Measurements from ENCODE around the gene CTIF. TPM values are rescaled to one million over a fixed set of nuclear protein-coding genes. Genes with fewer than 3 reads are reported as not detected.

CTIF gene
- total RNA-seq, 1 donor from 2014 or later, result 67.9 TPM

DNA sequence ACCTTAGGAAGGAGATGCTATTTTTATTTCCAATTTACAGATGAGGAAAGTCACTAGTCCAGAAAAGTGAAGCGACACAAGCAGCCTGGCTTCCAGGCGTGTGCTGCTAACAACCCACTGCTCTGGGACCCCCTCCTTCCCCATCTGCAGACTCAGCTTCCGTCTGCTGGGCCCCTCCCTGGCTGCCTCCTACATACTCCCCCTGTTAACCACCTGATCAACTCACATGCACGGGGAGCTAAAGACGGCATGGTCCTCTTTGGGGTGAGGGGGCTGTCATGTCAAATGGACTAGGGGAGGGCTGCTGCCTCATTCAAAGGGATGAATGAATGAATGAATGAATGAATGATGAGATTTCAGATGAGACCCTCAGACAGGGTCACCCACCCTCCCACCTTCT, 184.2 kb downstream of the CTIF start:
- peaks cover 27% of the 10 kb centered on the region for H3K27me3 Mint-ChIP-seq (ENCODE audit: low read depth)
- TF ChIP-seq, protein P1, sequence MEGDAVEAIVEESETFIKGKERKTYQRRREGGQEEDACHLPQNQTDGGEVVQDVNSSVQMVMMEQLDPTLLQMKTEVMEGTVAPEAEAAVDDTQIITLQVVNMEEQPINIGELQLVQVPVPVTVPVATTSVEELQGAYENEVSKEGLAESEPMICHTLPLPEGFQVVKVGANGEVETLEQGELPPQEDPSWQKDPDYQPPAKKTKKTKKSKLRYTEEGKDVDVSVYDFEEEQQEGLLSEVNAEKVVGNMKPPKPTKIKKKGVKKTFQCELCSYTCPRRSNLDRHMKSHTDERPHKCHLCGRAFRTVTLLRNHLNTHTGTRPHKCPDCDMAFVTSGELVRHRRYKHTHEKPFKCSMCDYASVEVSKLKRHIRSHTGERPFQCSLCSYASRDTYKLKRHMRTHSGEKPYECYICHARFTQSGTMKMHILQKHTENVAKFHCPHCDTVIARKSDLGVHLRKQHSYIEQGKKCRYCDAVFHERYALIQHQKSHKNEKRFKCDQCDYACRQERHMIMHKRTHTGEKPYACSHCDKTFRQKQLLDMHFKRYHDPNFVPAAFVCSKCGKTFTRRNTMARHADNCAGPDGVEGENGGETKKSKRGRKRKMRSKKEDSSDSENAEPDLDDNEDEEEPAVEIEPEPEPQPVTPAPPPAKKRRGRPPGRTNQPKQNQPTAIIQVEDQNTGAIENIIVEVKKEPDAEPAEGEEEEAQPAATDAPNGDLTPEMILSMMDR (IDR thresholded peaks at IDR 0.05; ENCODE audit: unreplicated experiment), result no peak
- DNase-seq (ENCODE audit: low spot score in 2 of 2, unreplicated experiment in 2 of 2), result no peak
- H3K4me1 Mint-ChIP-seq, result peaks cover 27% of the 10 kb centered on the region
- no peak overlapping the region for H3K4me3 Mint-ChIP-seq
- peaks cover 24% of the 10 kb centered on the region for H3K9me3 Mint-ChIP-seq
- H3K27ac Mint-ChIP-seq, result no peak overlapping the region
- H3K36me3 Mint-ChIP-seq, result peaks cover 28% of the 10 kb centered on the region

DNA sequence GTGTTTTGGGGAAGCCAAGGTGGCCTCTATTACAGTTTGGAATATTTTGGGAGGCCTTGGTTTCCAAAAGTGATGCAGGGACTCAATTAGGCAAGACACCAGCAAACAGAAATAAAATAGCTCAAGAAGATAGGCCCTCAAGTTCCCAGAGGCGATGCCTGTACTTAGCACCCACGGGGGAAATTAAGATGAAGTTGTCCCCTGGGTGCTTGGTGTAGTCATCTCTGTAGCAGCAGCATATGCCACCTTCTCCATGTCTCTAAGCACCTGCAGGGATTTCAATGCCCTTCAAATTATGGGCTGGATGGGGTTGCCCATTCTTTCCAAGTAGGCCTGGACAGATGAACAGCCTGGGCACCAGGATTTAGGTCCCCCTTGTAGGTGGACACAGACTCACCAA, 185.0 kb downstream of the CTIF start:
- H3K4me1 Mint-ChIP-seq, result peaks cover 27% of the 10 kb centered on the region

DNA sequence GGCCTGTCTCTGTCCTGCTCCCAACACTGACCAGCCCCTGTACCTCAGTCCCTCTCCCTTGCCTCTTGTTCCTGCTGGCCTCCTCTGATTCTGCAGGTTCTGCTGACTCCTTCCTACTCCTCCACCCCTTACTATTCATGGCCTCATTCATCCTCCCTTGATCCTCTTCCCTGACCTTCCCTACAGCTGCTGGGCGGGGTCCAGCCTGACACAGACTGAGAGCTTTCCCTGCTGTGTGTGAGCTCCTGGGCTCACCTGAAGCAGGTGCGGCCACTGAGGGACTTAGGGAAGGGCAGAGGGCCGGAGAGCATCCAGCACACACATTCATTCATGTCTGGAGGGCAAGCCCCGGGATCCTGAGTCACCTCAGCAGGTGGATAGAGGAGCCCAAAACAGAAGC, 185.6 kb downstream of the CTIF start:
- peaks cover 23% of the 10 kb centered on the region for H3K27me3 Mint-ChIP-seq (ENCODE audit: low read depth)

More for the DNA sequence above, 185.0 kb downstream of the CTIF start:
- no peak for DNase-seq (ENCODE audit: low spot score in 2 of 2, unreplicated experiment in 2 of 2)
- peaks cover 24% of the 10 kb centered on the region for H3K9me3 Mint-ChIP-seq
- no peak overlapping the region for H3K4me3 Mint-ChIP-seq
- no peak overlapping the region for H3K27ac Mint-ChIP-seq
- TF ChIP-seq, protein P1 (IDR thresholded peaks at IDR 0.05; ENCODE audit: unreplicated experiment), result no peak
- peaks cover 23% of the 10 kb centered on the region for H3K36me3 Mint-ChIP-seq
- peaks cover 24% of the 10 kb centered on the region for H3K27me3 Mint-ChIP-seq (ENCODE audit: low read depth)

DNA sequence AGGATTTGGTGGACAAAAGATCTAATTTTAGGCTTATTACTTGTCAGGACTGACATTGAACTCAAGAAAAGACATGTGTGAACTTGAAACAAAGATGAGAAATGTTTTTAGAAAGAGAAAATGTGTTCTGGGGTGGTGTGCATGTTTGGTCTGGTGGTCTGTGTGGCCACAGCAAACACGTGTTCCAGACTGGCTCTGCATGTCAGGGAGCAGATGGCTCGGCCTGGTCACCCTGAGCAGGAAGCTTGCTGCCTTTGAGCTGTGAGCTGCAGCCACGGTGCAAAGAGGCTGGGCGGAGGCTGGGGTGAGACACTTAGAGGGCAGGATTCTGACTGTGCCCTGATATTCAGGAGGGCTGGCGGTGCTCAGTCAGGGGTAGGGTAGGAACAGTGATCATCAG, 186.1 kb downstream of the CTIF start:
- peaks cover 18% of the 10 kb centered on the region for H3K4me1 Mint-ChIP-seq
- no peak overlapping the region for H3K4me3 Mint-ChIP-seq
- peaks cover 25% of the 10 kb centered on the region for H3K27me3 Mint-ChIP-seq (ENCODE audit: low read depth)
- DNase-seq (ENCODE audit: low spot score in 2 of 2, unreplicated experiment in 2 of 2), result no peak
- TF ChIP-seq, protein P1 (IDR thresholded peaks at IDR 0.05; ENCODE audit: unreplicated experiment), result no peak
- H3K27ac Mint-ChIP-seq, result no peak overlapping the region
- H3K36me3 Mint-ChIP-seq, result peaks cover 15% of the 10 kb centered on the region
- peaks cover 24% of the 10 kb centered on the region for H3K9me3 Mint-ChIP-seq

More for the DNA sequence above, 185.6 kb downstream of the CTIF start:
- Mint-ChIP-seq H3K4me1 (peaks cover 23% of the 10 kb centered on the region), H3K36me3 (peaks cover 17% of the 10 kb centered on the region), H3K27ac (no peak overlapping the region), H3K4me3 (no peak overlapping the region), H3K9me3 (peaks cover 24% of the 10 kb centered on the region)
- TF ChIP-seq, protein P1 (IDR thresholded peaks at IDR 0.05; ENCODE audit: unreplicated experiment), result no peak
- no peak for DNase-seq (ENCODE audit: low spot score in 2 of 2, unreplicated experiment in 2 of 2)

DNA sequence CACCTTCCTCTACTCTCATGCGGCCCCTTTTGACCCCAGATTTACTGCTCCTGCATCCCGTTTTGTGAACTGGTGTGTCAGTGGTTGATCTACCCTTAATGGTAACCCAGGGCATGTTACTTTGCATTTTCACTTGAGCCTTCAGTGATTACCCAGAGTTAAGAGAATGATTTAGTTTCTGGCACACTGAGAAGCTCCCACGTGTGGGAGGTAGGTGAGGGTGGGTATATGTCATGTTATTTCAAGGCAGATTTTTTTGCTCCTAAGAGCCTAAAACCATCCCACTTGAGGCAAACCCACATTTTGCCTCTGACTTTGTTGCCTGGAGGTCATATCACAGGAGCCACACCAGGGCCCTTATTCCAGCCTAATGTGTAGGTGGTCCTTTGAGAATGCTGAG, 186.7 kb downstream of the CTIF start:
- no peak overlapping the region for H3K4me3 Mint-ChIP-seq
- TF ChIP-seq, protein P1 (IDR thresholded peaks at IDR 0.05; ENCODE audit: unreplicated experiment), result no peak
- H3K9me3 Mint-ChIP-seq, result peaks cover 24% of the 10 kb centered on the region
- no peak overlapping the region for H3K27ac Mint-ChIP-seq
- H3K4me1 Mint-ChIP-seq, result peaks cover 12% of the 10 kb centered on the region
- H3K27me3 Mint-ChIP-seq (ENCODE audit: low read depth), result peaks cover 25% of the 10 kb centered on the region
- DNase-seq (ENCODE audit: low spot score in 2 of 2, unreplicated experiment in 2 of 2), result no peak
- peaks cover 15% of the 10 kb centered on the region for H3K36me3 Mint-ChIP-seq

DNA sequence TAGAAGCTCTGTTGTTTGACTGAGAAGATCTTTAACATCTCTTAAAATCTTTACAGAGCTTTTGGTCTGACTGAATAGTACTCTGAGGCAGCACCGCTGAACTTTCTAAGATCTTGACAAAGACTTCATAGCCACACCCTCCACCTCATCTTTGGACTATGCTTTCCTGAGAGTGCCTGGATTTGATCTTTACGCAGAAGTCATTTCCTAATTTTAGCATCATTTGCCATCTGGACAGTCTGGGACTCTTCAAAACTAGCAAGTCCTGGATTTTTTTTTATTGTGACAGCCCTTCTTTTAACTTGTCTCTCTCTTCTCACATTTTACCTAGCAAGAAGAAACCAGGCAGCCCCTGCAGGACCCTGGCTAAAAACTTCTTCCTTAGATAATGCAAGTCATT, 188.8 kb downstream of the CTIF start:
- H3K36me3 Mint-ChIP-seq, result peaks cover 15% of the 10 kb centered on the region
- peaks cover 24% of the 10 kb centered on the region for H3K9me3 Mint-ChIP-seq
- TF ChIP-seq, protein P1 (IDR thresholded peaks at IDR 0.05; ENCODE audit: unreplicated experiment), result no peak
- DNase-seq (ENCODE audit: low spot score in 2 of 2, unreplicated experiment in 2 of 2), result no peak
- H3K4me1 Mint-ChIP-seq, result peaks cover 2% of the 10 kb centered on the region
- H3K4me3 Mint-ChIP-seq, result no peak overlapping the region
- no peak overlapping the region for H3K27ac Mint-ChIP-seq
- peaks cover 18% of the 10 kb centered on the region for H3K27me3 Mint-ChIP-seq (ENCODE audit: low read depth)

All from mesothelial cell of epicardium (in vitro differentiated cells).